ENCODE results near the gene HSPA6.
"Not testable (repeated sequence)": the region's sequence is repeated elsewhere in the genome, so short reads cannot be mapped to it uniquely, and the experiment has no call there.

HSPA6 gene

DNA sequence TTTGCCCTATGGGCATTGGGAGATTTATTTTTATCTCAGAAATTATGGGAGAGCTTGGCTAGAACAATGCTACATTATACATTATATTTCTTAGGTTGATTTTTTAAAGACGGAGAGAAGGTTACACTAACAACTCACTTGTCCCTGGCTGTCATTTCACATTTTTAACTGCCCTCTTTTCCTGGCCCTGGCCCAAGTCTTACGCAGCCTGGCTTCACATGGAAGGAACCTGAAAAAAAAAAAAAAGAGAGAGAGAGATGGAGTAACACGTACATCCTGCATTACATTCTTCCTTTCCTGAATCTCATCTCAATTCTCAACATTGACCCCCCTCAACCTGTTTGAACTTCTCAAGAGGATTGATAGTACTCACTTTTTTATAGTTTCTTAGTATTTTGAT is 4.2 kb downstream of the HSPA6 start:
- not testable (repeated sequence) for H3K4me2 ChIP-seq, H3K9me3 ChIP-seq, H3K36me3 ChIP-seq, H4K20me1 ChIP-seq, H3K9ac ChIP-seq, H3K4me3 ChIP-seq, H3K27ac ChIP-seq
- Histone ChIP-seq H3K27me3 (peaks cover 11% of the 10 kb centered on the region), H3K4me1 (peaks cover 18% of the 10 kb centered on the region)

DNA sequence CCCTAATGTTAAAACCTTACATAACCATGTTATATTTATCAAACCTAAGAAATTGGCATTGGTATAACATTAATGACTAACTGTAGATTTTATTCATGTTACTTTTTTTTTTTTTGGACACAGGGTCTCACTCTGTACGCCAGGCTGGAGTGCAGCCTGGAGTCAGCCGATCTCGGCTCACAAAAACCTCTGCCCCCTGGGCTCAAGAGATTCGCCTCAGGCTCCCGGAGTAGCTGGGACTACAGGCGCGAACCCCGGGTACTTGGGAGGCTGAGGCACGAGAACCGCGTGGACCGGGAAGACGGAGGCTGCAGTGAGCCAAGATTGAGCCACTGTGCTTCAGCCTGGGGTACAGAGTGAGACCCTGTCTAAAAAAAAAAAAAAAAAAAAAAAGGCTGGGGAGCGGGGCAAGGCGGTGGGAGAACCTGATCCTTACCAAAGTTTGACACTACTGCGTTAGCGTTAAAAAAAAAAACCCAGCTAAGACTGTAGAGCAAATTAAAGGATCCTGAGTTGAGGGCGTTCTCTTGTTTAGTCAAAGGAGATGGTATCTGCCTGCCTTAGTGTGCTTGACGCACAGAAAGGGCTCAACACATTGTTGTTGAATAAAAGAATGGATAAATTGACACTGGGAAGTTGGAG is 5.2 kb downstream of the HSPA6 start:
- not testable (repeated sequence) for H3K9ac ChIP-seq, H3K36me3 ChIP-seq, H3K9me3 ChIP-seq, H3K27ac ChIP-seq, H4K20me1 ChIP-seq
- Histone ChIP-seq H3K4me1 (peaks cover 18% of the 10 kb centered on the region), H3K4me3 (peak overlapping the region; percentile 73), H3K4me2 (peak overlapping the region; percentile 66), H3K27me3 (peaks cover 11% of the 10 kb centered on the region)

DNA sequence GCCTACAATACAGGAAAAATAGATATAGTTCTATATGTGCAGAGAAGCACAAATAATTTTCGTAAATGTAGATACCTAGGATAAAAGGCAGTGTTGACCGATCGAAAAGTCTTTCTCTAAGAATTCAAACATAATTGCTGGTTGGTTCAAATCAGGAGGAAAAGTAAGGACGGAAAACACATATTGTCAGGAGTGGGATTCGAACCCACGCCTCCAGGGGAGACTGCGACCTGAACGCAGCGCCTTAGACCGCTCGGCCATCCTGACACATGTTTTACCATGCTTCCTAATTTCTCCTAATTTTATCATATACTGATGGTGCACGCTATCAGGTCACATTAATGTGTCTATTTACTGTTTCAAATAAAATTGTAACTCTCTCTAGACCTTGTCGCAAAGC is 5.8 kb downstream of the HSPA6 start:
- H3K9me3 ChIP-seq, H3K27me3 ChIP-seq, H4K20me1 ChIP-seq, H3K36me3 ChIP-seq: not testable (repeated sequence)
- H3K4me3 ChIP-seq, result peak overlapping the region; percentile 73
- peak overlapping the region; percentile 66 for H3K4me2 ChIP-seq
- H3K4me1 ChIP-seq, result peaks cover 18% of the 10 kb centered on the region
- peak overlapping the region; percentile 83; the same call in 1 of the 2 replicates for H3K9ac ChIP-seq
- H3K27ac ChIP-seq, result peak overlapping the region; percentile 89

DNA sequence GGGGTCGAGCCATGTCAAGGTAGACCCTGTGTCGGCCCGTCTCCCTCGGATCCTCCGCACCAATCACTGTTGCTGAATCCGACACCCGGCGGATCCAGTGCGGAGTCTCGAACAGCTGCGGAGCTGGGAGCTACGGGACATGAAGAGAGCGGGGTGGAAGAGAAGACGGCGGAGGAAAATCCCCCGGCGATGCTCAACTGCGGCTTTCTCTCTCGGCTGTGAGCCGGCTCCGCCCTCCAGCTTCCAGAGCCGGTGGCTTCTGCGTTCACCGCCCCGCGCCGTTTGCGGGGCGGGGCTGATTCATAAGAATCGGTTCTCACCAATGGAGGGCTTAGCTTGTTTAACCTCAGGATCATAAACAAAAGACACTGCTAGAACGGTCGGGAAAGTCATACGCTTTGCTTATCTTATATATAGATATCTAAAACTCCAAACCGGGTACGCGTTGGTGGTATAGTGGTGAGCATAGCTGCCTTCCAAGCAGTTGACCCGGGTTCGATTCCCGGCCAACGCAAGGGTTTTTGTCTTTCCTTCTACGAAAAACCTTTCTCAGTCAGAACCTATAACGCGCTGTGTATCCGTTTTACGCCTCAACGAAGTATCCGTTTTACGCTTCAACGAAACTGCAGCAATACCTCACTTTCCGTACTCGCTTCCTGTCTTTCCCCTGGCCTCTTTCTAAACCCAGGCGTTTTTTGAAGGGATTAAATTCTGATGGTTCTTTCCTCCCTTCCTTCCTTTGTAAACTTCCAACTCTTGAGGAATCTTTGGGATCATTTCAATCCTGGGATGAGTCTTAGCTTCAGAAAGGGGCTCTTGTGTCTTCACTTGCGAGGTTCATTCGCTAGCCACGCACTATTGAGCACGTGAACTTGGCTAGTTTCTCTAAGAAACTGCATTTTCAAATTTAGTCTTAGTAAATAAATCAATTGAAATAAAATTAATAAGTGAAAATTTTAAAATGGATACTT is 6.6 kb downstream of the HSPA6 start:
- Histone ChIP-seq H3K4me2 (peak overlapping the region; percentile 77), H3K4me1 (peaks cover 18% of the 10 kb centered on the region), H3K4me3 (peak overlapping the region; percentile 73), H3K9ac (peak overlapping the region; percentile 83), H3K27ac (peak overlapping the region; percentile 89)
- H4K20me1 ChIP-seq, H3K36me3 ChIP-seq, H3K27me3 ChIP-seq, H3K9me3 ChIP-seq: not testable (repeated sequence)

DNA sequence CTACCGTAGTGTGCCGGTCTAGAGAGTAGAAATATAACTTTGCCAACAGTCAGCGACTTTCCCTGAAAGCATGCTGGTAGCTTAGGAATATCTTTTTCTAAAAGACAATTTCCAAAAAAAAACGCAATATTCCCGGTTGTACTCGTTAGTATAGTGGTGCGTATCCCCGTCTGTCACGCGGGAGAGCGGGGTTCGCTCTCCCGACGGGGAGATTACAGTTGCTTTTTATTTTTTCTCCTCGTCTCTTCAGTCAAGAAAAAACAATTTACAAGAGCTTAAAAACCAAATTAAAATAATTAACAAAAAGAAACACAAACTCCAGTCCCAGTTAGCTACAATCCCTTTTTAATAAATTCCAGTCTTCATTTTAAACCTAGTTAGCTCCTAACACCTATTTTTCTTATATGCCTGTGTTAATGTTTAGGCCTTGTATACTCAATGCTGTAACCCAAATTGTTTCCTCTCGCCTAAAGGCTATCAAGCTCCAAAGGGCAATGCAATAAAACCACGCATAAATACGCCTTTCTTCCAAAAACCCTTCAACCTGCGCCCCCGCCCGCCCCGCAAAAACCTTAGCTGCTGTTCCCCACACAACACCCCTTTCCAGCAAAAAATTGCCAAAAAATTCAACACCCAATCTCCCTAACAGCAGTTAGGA is 7.8 kb downstream of the HSPA6 start:
- H3K4me3 ChIP-seq, result no peak overlapping the region
- 0 out of 2 replicates have a peak, but pooled peaks cover 2% of the 10 kb centered on the region for H3K9me3 ChIP-seq
- peak overlapping the region; percentile 83; the same call in 1 of the 2 replicates for H3K9ac ChIP-seq
- no peaks in the 10 kb centered on the region for H3K36me3 ChIP-seq
- no peaks in the 10 kb centered on the region for H4K20me1 ChIP-seq
- H3K4me1 ChIP-seq, result peaks cover 18% of the 10 kb centered on the region
- TF ChIP-seq Cebpa-rat (IDR thresholded peaks at IDR 0.05), result no peak
- H3K4me2 ChIP-seq, result peak overlapping the region; percentile 77
- H3K27me3 ChIP-seq, result no peaks in the 10 kb centered on the region
- H3K27ac ChIP-seq, result peak overlapping the region; percentile 89

DNA sequence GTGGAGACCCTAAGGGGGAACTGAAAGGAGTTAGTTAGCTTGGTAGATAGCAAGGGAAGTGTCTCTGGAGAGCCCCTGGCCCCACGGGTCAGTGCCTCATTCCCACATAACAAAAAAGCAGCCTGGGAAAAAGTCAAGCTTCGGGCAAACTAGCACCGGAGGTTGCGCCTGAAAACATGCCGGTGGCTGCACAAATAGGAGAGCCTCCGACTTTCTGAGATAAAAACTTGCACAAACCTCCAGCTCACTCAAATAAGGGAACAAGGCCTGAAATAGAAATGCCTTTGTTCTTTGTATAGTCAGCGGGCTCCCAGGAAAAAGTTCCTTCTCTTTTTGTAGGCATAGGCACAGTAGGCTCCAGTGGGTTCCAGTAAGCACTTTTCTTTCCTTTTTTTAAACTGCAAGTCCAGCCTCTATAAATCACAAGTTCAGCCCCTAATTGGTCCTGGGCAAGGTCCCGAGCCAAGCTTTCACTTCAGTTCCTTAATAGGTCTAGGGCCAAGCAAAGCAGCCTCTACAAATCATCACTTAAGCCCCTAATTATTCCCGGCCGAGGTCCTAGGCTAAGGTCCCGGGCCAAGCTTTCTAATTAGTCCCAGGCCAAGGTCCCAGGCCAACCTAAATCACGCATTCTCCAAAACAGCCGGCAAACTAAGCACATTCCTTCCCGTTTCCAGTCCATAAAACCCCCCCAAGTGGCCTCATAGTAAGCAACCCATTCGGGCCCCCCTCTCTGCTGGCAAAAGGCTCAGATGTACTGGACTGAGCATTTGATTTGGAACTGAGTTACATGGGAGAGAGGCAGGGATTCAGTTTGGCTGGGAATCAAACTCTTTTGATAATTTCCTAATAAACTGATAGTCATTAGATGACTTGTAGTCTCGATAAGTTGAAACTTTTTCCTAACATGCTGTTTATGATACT is 8.6 kb downstream of the HSPA6 start:
- H3K9ac ChIP-seq, result peak overlapping the region; percentile 83; the same call in 1 of the 2 replicates
- H3K4me2 ChIP-seq, result peak overlapping the region; percentile 77
- H3K27me3 ChIP-seq, H4K20me1 ChIP-seq, H3K36me3 ChIP-seq, H3K4me3 ChIP-seq, H3K9me3 ChIP-seq: not testable (repeated sequence)
- peak overlapping the region; percentile 71 for H3K27ac ChIP-seq
- H3K4me1 ChIP-seq, result peaks cover 18% of the 10 kb centered on the region

DNA sequence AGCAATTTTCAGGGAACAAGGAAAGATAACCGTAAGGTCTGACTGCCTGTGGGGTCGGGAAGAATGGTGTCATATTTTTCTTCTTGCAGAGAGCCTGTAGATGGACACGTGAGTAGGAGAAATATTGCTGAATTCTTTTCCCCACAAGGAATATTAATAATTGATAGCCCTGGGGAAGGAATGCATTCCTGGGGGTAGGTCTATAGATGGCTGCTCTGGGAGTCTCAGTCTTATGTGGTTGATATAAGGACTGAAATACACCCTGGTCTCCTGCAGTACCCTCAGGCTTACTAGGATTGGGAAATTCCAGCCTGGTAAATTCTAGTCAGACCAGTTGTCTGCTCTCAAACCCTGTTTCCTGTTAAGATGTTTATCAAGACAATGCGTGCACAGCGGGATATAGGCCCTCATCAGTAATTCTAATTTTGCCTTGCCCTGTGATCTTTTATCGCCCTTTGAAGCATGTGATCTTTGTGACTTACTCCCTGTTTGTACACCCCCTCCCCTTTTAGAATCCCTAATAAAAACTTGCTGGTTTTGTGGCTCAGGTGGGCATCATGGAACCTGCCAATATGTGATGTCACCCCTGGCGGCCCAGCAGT is 12.8 kb downstream of the HSPA6 start:
- not testable (repeated sequence) for H3K4me2 ChIP-seq, H3K9me3 ChIP-seq, H3K27me3 ChIP-seq, H4K20me1 ChIP-seq, H3K4me3 ChIP-seq, H3K9ac ChIP-seq, H3K36me3 ChIP-seq, H3K27ac ChIP-seq
- peaks cover 30% of the 10 kb centered on the region for H3K4me1 ChIP-seq

DNA sequence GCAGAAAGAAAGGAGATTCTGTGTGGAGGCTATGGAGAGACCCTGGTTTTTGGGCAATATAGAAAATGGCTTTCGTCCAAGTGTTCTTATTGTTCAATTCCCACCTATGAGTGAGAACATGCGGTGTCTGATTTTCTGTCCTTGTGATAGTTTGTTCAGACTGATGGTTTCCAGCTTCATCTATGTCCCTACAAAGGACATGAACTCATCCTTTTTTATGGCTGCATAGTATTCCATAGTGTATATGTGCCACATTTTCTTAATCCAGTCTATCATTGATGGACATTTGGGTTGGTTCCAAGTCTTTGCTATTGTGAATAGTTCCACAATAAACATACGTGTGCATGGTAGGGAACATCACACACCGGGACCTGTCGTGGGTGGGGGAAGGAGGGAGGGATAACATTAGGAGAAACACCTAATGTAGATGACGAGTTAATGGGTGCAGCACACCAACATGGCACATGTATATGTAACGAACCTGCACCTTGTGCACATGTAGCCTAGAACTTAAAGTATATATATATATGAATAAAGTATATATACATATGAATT is 14.7 kb downstream of the HSPA6 start:
- H3K9me3 ChIP-seq, H4K20me1 ChIP-seq, H3K27me3 ChIP-seq, H3K27ac ChIP-seq, H3K36me3 ChIP-seq, H3K9ac ChIP-seq: not testable (repeated sequence)
- Histone ChIP-seq H3K4me1 (0 out of 2 replicates have a peak, but pooled peaks cover 19% of the 10 kb centered on the region), H3K4me2 (peak overlapping the region; percentile 74), H3K4me3 (peak overlapping the region; percentile 68)

Measured in BLaER1 (cell line).